Activated T-helper 1 cell treated with Interleukin-2 at 50 U/mL for 16 hours (primary cell): ENCODE measurements around the gene LGALS7.
A peak's percentile ranks its signal among the peaks of the same experiment; 100 is the strongest.
"Not testable (repeated sequence)": the region's sequence is repeated elsewhere in the genome, so short reads cannot be mapped to it uniquely, and the experiment has no call there.

Source experiments
- DNase-seq: peaks from one replicate; pipeline ENCODE4 v3.0.0-alpha.2; 2020; ENCODE audit warnings: low read depth

LGALS7 gene

GRCh38 chr19:38799104-38799503 lies 25.8 kb upstream of the LGALS7 start:
- no peak for DNase-seq

- not testable (repeated sequence) for DNase-seq
Observed at GRCh38 chr19:38797781-38798180, 24.5 kb upstream of the LGALS7 start.

- DNase-seq = no peak
Observed at GRCh38 chr19:38796154-38796553, 22.8 kb upstream of the LGALS7 start.

- DNase-seq = no peak
Observed at GRCh38 chr19:38795549-38795948, 22.2 kb upstream of the LGALS7 start.

GRCh38 chr19:38793671-38794070 lies 20.4 kb upstream of the LGALS7 start:
- DNase-seq = no peak

- DNase-seq = no peak
Observed at GRCh38 chr19:38793177-38793576, 19.9 kb upstream of the LGALS7 start.

GRCh38 chr19:38792250-38793111 lies 19.2 kb upstream of the LGALS7 start:
- DNase-seq = peak; percentile 12

- not testable (repeated sequence) for DNase-seq
Observed at GRCh38 chr19:38791451-38792064, 18.2 kb upstream of the LGALS7 start.

GRCh38 chr19:38790507-38791403 lies 17.4 kb upstream of the LGALS7 start:
- DNase-seq = not testable (repeated sequence)

GRCh38 chr19:38788478-38789243 lies 15.3 kb upstream of the LGALS7 start, which contains the start of gene LGALS7B:
Gene LGALS7B, plus strand, starts transcription at chr19:38789200. Its CDS starts 27 bp downstream, at chr19:38789227.
- DNase-seq = no peak

- DNase-seq = no peak
Observed at GRCh38 chr19:38786572-38787265, 13.4 kb upstream of the LGALS7 start.

GRCh38 chr19:38786061-38786460 lies 12.7 kb upstream of the LGALS7 start:
- not testable (repeated sequence) for DNase-seq

GRCh38 chr19:38785187-38785699 lies 11.9 kb upstream of the LGALS7 start:
- DNase-seq = no peak

GRCh38 chr19:38784224-38784623 lies 10.9 kb upstream of the LGALS7 start:
- DNase-seq = no peak

- DNase-seq = not testable (repeated sequence)
Observed at GRCh38 chr19:38782212-38782611, 8.9 kb upstream of the LGALS7 start.

- no peak for DNase-seq
Observed at GRCh38 chr19:38781058-38781457, 7.7 kb upstream of the LGALS7 start.

GRCh38 chr19:38780443-38780842 lies 7.1 kb upstream of the LGALS7 start:
- DNase-seq = no peak

- no peak for DNase-seq
Observed at GRCh38 chr19:38778733-38779132, 5.4 kb upstream of the LGALS7 start.

GRCh38 chr19:38774181-38774950 lies 1.0 kb upstream of the LGALS7 start:
- no peak for DNase-seq

GRCh38 chr19:38771569-38771968 lies 1.7 kb downstream of the LGALS7 start:
- not testable (repeated sequence) for DNase-seq
